ENCODE measurements around the gene VTA1.

- TF ChIP-seq CTCF (IDR thresholded peaks at IDR 0.05) (no peak), POLR2A (IDR thresholded peaks at IDR 0.05) (no peak)
Observed at GRCh38 chr6:142226731-142227130, 79.7 kb downstream of the VTA1 start.

Measured in lower leg skin (tissue), 3 donors.